HUES6 (cell line): Measurements from ENCODE around the gene PNMT.
A peak's percentile ranks its signal among the peaks of the same experiment; 100 is the strongest.
"Not testable (repeated sequence)": the region's sequence is repeated elsewhere in the genome, so short reads cannot be mapped to it uniquely, and the experiment has no call there.

Experiments used
- H3K27ac ChIP-seq: 2 replicates; pipeline ENCODE4 v1.7.0; 2013; ENCODE audit warnings: low read depth, mild to moderate bottlenecking, low read length, inconsistent platforms
- H3K27me3 ChIP-seq: 2 replicates; pipeline ENCODE4 v1.6.1; 2013; ENCODE audit warnings: low read length; ENCODE audit not compliant: control insufficient read depth, insufficient read depth
- H3K36me3 ChIP-seq: 2 replicates; pipeline ENCODE4 v1.6.1; 2013; ENCODE audit warnings: low read length; ENCODE audit not compliant: control insufficient read depth, insufficient read depth
- H3K4me1 ChIP-seq: 2 replicates; pipeline ENCODE4 v1.6.1; 2013; ENCODE audit warnings: low read length; ENCODE audit not compliant: control insufficient read depth, insufficient read depth
- H3K4me3 ChIP-seq: 2 replicates; pipeline ENCODE4 v1.5.1; 2013; ENCODE audit warnings: low read depth, low read length
- H3K9ac ChIP-seq: one replicate; pipeline ENCODE4 v1.6.1; 2013; ENCODE audit warnings: mild to moderate bottlenecking, low read length
- H3K9me3 ChIP-seq: 2 replicates; pipeline ENCODE4 v1.6.1; 2013; ENCODE audit warnings: low read depth, low read length; ENCODE audit not compliant: control insufficient read depth, insufficient read depth

Gene PNMT

DNA sequence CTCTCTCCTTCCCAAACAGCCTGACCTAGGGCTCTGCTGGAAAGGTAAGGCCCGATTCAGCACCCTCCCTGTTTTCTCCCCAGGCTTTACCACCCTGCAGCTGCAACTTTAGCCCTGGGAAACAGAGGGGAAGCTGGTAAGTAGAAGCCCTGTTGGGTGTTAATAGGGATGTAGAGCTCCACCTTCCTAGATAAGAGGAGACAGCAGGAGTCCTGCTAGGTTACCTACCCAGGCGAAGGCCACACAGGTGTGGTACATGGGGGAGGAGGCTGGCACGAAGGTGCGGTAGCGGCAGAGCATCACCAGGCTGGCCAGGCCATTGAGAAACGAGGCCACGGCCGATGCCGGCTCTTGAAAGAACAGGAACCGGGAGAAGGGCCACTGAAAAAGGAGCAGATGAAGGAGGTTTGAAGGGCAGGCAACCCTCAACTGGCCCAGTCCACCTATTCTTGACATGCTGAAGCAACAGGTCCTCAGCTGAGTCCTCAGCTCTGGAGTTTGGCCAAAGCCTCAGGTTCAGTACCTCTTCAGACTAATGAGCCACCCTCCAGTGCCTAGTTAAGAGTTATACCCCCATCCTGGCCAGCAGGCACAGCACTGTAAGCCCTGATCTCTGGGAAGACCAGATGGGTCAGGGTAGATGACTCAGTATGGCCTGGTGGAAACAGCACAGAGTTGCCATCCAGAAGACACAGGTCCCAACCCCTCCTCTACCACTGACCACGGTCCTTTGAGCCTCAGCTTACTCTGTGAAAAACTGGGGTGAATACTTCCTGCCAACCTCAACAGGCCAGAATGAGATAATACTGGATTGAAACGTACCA, 16.3 kb downstream of the PNMT start:
- Histone ChIP-seq H3K27me3 (no peaks in the 10 kb centered on the region), H3K4me3 (no peak overlapping the region), H3K9ac (no peak overlapping the region), H3K9me3 (no peaks in the 10 kb centered on the region), H3K27ac (no peak overlapping the region), H3K4me1 (peaks cover 12% of the 10 kb centered on the region), H3K36me3 (peaks cover 17% of the 10 kb centered on the region; the same call in 1 of the 2 replicates)

DNA sequence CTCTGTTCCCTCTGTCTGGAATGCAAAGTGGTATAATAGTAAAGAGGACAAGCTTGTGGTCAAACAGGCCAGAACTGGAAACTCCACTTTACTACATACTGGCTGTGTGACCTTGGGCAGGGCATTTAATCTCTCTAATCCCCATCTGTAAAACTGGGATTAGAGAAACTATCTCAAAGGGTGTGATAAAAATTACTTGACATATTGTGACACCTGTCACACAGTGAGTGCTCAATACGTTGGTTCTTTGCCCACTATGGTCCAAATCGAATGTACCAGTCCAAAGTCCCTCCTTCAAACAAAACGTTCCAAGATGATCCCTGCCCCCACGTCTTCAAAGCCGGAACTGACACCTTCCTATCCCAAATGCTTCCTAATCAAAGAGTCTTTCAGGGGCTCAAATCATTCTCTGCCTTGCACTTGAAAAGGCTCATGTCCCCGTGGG, 18.9 kb downstream of the PNMT start:
- H3K9ac ChIP-seq = peak overlapping the region; percentile 92

DNA sequence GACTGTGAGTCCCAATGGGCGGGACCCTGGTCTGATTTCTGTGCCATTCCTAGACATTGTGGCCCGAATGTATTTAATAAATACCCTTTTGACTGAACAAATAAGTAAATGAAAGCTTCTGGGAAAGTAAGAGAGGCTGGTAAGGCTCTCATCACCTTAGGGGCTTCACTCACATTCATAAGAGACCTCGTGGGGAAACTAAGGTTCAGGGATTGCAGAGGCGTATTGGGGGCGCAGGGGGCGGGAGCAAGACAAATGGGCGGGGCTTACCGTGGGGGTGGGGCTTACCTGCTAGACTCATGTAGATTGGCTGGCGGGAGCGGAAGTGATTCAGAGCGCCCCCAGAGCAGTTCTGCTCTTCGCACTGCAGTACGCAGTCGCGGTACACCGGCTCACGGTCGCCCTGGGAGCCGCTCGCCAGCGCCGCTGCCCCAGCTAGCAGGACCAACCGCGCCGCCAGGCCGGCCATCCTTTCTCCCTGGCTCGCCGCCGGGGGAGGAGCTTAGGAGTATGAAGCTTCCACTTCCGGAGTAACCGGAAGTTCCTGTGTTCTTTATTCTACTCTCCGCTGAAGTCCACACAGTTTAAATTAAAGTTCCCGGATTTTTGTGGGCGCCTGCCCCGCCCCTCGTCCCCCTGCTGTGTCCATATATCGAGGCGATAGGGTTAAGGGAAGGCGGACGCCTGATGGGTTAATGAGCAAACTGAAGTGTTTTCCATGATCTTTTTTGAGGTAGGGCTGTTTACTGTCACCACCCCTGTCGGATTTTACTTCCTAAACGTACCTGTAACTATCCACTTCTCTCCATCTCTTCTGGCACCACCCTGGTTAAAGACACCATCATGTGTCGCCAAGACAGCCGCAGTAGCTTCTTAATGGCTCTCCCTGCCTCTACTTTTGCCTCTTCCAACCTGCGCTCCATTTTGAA, 19.6 kb downstream of the PNMT start, which contains the start of gene PGAP3:
TSS of gene PGAP3 (minus strand) at position 512 of the 929 bp plus-strand sequence. CDS start at position 469, 43 bp downstream.
- Histone ChIP-seq H3K9me3 (no peaks in the 10 kb centered on the region), H3K4me3 (peak within 1 kb of the TSS; percentile 90), H3K4me1 (peaks cover 24% of the 10 kb centered on the region), H3K27ac (peak within 1 kb of the TSS; percentile 99), H3K27me3 (no peaks in the 10 kb centered on the region), H3K9ac (peak within 1 kb of the TSS; percentile 92), H3K36me3 (peaks cover 9% of the 10 kb centered on the region; the same call in 1 of the 2 replicates)

More for the DNA sequence above, 18.9 kb downstream of the PNMT start:
- peak overlapping the region; percentile 90 for H3K4me3 ChIP-seq
- peaks cover 9% of the 10 kb centered on the region; the same call in 1 of the 2 replicates for H3K36me3 ChIP-seq
- no peaks in the 10 kb centered on the region for H3K27me3 ChIP-seq
- H3K9me3 ChIP-seq = no peaks in the 10 kb centered on the region
- peak overlapping the region; percentile 99 for H3K27ac ChIP-seq
- peaks cover 24% of the 10 kb centered on the region for H3K4me1 ChIP-seq

GRCh38 chr17:39688475-39688835, 20.2 kb downstream of the PNMT start:
- H3K27ac ChIP-seq = peak overlapping the region; percentile 99
- peak overlapping the region; percentile 92 for H3K9ac ChIP-seq
- peak overlapping the region; percentile 90 for H3K4me3 ChIP-seq
- no peaks in the 10 kb centered on the region for H3K27me3 ChIP-seq
- H3K4me1 ChIP-seq = peaks cover 24% of the 10 kb centered on the region
- no peaks in the 10 kb centered on the region for H3K9me3 ChIP-seq
- H3K36me3 ChIP-seq = peaks cover 4% of the 10 kb centered on the region; the same call in 1 of the 2 replicates

DNA sequence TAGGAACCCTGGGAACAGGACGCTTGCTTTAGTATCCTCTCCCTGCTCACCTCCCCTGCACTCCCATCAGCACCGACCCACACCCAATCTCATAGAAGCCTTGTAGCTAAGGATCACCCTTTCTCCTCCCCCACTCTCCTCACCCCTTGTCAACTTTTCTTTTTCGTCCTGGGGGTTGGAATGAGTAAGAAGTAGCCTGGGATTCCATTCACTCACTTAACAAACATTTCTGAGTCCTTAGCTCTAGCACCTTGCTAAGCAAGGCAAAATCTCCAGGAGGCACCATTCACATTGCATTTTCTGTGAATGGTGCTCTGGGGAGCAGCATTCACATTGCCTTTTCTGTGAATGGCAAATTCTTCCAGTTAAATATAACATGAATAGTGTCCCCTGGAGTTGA, 20.7 kb downstream of the PNMT start:
- peak overlapping the region; percentile 92 for H3K9ac ChIP-seq
- H3K27ac ChIP-seq = peak overlapping the region; percentile 99
- H3K4me3 ChIP-seq = peak overlapping the region; percentile 90

GRCh38 chr17:39694593-39694992, 26.3 kb downstream of the PNMT start:
- H3K9ac ChIP-seq = no peak overlapping the region
- no peaks in the 10 kb centered on the region for H3K27me3 ChIP-seq
- H3K4me1 ChIP-seq = peaks cover 40% of the 10 kb centered on the region
- no peak overlapping the region for H3K4me3 ChIP-seq
- H3K36me3 ChIP-seq = no peaks in the 10 kb centered on the region
- no peaks in the 10 kb centered on the region for H3K9me3 ChIP-seq
- no peak overlapping the region for H3K27ac ChIP-seq

More for the DNA sequence above, 20.7 kb downstream of the PNMT start:
- Histone ChIP-seq H3K27me3 (no peaks in the 10 kb centered on the region), H3K9me3 (no peaks in the 10 kb centered on the region), H3K4me1 (peaks cover 24% of the 10 kb centered on the region), H3K36me3 (peaks cover 3% of the 10 kb centered on the region; the same call in 1 of the 2 replicates)

GRCh38 chr17:39695089-39695474, 26.8 kb downstream of the PNMT start:
- H3K4me1 ChIP-seq = peaks cover 38% of the 10 kb centered on the region
- peak overlapping the region; percentile 54 for H3K9ac ChIP-seq
- H3K36me3 ChIP-seq = no peaks in the 10 kb centered on the region
- no peak overlapping the region for H3K27ac ChIP-seq
- H3K4me3 ChIP-seq = no peak overlapping the region
- H3K9me3 ChIP-seq = no peaks in the 10 kb centered on the region
- no peaks in the 10 kb centered on the region for H3K27me3 ChIP-seq

GRCh38 chr17:39696731-39697130, 28.5 kb downstream of the PNMT start:
- H3K4me1 ChIP-seq = peaks cover 36% of the 10 kb centered on the region
- H3K9me3 ChIP-seq = no peaks in the 10 kb centered on the region
- H3K27ac ChIP-seq = no peak overlapping the region
- no peaks in the 10 kb centered on the region for H3K36me3 ChIP-seq
- H3K9ac ChIP-seq = no peak overlapping the region
- peak overlapping the region; percentile 32; the same call in 1 of the 2 replicates for H3K4me3 ChIP-seq
- H3K27me3 ChIP-seq = no peaks in the 10 kb centered on the region

DNA sequence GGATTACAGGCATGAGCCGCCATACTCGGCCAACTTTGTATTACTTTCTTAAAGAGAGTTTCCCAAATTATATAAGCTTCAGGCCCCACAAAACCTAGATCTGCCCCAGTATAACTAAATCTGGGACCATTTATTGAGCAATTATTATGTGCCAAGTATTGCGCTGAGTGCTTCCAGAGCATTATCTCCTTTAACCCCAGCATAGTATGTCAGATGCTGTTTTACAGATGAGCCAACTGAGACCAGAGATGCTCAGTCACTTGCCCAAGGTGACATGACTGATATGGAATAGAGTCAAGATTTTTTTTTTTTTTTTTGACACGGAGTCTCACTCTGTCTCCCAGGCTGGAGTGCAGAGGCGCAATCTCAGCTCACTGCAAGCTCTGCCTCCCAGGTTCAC, 29.7 kb downstream of the PNMT start:
- H3K27me3 ChIP-seq = no peaks in the 10 kb centered on the region
- H3K4me1 ChIP-seq = peaks cover 48% of the 10 kb centered on the region
- H3K9ac ChIP-seq = no peak overlapping the region
- H3K36me3 ChIP-seq = no peaks in the 10 kb centered on the region
- H3K4me3 ChIP-seq = no peak overlapping the region
- no peaks in the 10 kb centered on the region for H3K9me3 ChIP-seq
- H3K27ac ChIP-seq = no peak overlapping the region

GRCh38 chr17:39699157-39699817, 31.0 kb downstream of the PNMT start:
- H3K9me3 ChIP-seq, H3K36me3 ChIP-seq, H3K27me3 ChIP-seq: not testable (repeated sequence)
- Histone ChIP-seq H3K4me1 (peaks cover 61% of the 10 kb centered on the region), H3K27ac (peak overlapping the region; percentile 84), H3K4me3 (peak overlapping the region; percentile 84), H3K9ac (peak overlapping the region; percentile 56)
